Adrenal gland (tissue), 12 donors: ENCODE data around the gene UCHL1. TPM values are rescaled to one million over a fixed set of nuclear protein-coding genes. Genes with fewer than 3 reads are reported as not detected.
"Not testable (repeated sequence)": the region's sequence is repeated elsewhere in the genome, so short reads cannot be mapped to it uniquely, and the experiment has no call there.

Experiments
- DNase-seq, 7 donors: peaks; one replicate each; pipeline ENCODE4 v3.0.0-alpha.2; 2019 to 2020
- H3K27ac ChIP-seq, 5 donors: fragments of 200-600 bp; sonication (generic) in 4 of 5; 1 replicate in 3 of 5; 2 replicates in 2 of 5; pipeline versions ENCODE4 v1.5.1 to v1.8.0; 2016 to 2020; ENCODE audit warnings: mild to moderate bottlenecking in 1 of 5
- H3K27me3 ChIP-seq: fragments of 200-600 bp; 2 replicates; pipeline ENCODE4 v1.8.0; 2021
- H3K36me3 ChIP-seq, 2 donors: fragments of 200-600 bp; replicated peaks in 1 of 2; 1 replicate in 1 of 2; 2 replicates in 1 of 2; pipeline versions ENCODE4 v1.5.1 to v1.8.0; 2018 to 2022
- H3K4me1 ChIP-seq, 2 donors: fragments of 200-600 bp; replicated peaks in 1 of 2; 1 replicate in 1 of 2; 2 replicates in 1 of 2; pipeline versions ENCODE4 v1.5.1 to v1.8.0; 2018 to 2021
- H3K4me3 ChIP-seq, 4 donors: fragments of 200-600 bp; sonication (generic) in 3 of 4; one replicate each; pipeline ENCODE4 v1.5.1; 2016 to 2018
- H3K9me3 ChIP-seq, 3 donors: fragments of 200-600 bp; sonication (generic) in 1 of 3; replicated peaks in 1 of 3; 1 replicate in 2 of 3; 2 replicates in 1 of 3; pipeline versions ENCODE4 v1.5.1 to v1.8.0; 2016 to 2021
- POLR2A ChIP-seq, 2 donors: fragments of 450-650 bp; IDR thresholded peaks; one replicate each; pipeline ENCODE4 v1.6.1; 2017; ENCODE audit warnings: antibody characterized with exemption in 2 of 2, mild to moderate bottlenecking in 2 of 2, moderate library complexity in 1 of 2
- WGBS, 4 donors: extraction: QIAGEN DNeasy Blood & Tissue Kit in 2 of 4; methylation state at CpG; one replicate each; pipeline versions ENCODE4 v1.1.5 to v1.1.7; 2013 to 2017; 5-methylcytosine and 5-hydroxymethylcytosine counted together
- intact Hi-C, 2 donors: fragments of 100-400 bp; cut with DNase I; formaldehyde crosslinking; loops; one replicate each; pipeline versions ENCODE4 v1.14.1 to v1.15.0; 2022 to 2023
- polyA plus RNA-seq, 3 donors: library from polyadenylated mRNA; stranded (reverse); fragments of 200-250 nt in 2 of 3; fragments of 350-450 nt in 1 of 3; fragmentation: Illumina TruSeq in 1 of 3; extraction: RNeasy Lipid Tissue Mini Kit (QIAGEN cat#74804) in 1 of 3; gene quantifications; one replicate each; pipeline ENCODE4 v1.2.3, GENCODE V29; 2013 to 2014
- total RNA-seq, 9 donors: library from RNA; depleted of rRNA in 4 of 9; stranded (reverse); fragments of >200 nt in 4 of 9; fragments of 120-200 nt in 1 of 9; fragmentation: NEBNext Ultra II Directional in 1 of 9; extraction: Animal tissue kit (Norgen Biotek cat#: 25700) in 1 of 9; gene quantifications; one replicate each; pipeline versions ENCODE4 v1.1.0 to v1.2.4, GENCODE V29; 2013 to 2023
- TF ChIP-seq, protein P1 (sequence below), 6 experiments: fragments of 450-650 bp in 4 of 6; fragments of 200-600 bp in 2 of 6; sonication (generic) in 1 of 6; IDR thresholded peaks; 1 replicate in 5 of 6; 2 replicates in 1 of 6; pipeline versions ENCODE4 v1.5.1 to v1.8.0; 2016 to 2021; ENCODE audit warnings: antibody characterized with exemption in 6 of 6, mild to moderate bottlenecking in 2 of 6, moderate library complexity in 1 of 6
- donor health status: healthy with polysubstance abuse.
- donor health status: Bipolar disorder and iron deficiency.
- donor health status: DM: yes; HTN: yes; CAD: no.
- donor health status: DM: no; HTN: no; CAD: no.
- donor health status: DM: no; HTN: no; CAD: no.
- donor health status: DM: yes; HTN: yes; CAD: no.

Gene UCHL1
- total and polyA plus RNA-seq, 12 donors = 12.1 to 1,275 (median 84.4) TPM

DNA sequence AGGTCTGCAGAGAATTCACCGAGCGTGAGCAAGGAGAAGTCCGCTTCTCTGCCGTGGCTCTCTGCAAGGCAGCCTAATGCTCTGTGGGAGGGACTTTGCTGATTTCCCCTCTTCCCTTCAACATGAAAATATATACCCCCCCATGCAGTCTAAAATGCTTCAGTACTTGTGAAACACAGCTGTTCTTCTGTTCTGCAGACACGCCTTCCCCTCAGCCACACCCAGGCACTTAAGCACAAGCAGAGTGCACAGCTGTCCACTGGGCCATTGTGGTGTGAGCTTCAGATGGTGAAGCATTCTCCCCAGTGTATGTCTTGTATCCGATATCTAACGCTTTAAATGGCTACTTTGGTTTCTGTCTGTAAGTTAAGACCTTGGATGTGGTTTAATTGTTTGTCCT lies 11.3 kb downstream of the UCHL1 start:
- WGBS, 4 donors = 66 to 76% (median 73%) methylated on average over 7 of the region's 7 CpGs
- TF ChIP-seq, protein P1, sequence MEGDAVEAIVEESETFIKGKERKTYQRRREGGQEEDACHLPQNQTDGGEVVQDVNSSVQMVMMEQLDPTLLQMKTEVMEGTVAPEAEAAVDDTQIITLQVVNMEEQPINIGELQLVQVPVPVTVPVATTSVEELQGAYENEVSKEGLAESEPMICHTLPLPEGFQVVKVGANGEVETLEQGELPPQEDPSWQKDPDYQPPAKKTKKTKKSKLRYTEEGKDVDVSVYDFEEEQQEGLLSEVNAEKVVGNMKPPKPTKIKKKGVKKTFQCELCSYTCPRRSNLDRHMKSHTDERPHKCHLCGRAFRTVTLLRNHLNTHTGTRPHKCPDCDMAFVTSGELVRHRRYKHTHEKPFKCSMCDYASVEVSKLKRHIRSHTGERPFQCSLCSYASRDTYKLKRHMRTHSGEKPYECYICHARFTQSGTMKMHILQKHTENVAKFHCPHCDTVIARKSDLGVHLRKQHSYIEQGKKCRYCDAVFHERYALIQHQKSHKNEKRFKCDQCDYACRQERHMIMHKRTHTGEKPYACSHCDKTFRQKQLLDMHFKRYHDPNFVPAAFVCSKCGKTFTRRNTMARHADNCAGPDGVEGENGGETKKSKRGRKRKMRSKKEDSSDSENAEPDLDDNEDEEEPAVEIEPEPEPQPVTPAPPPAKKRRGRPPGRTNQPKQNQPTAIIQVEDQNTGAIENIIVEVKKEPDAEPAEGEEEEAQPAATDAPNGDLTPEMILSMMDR (IDR thresholded peaks at IDR 0.05) = no peak
- TF ChIP-seq POLR2A (IDR thresholded peaks at IDR 0.05) = no peak
- no peak overlapping the region for H3K4me3 ChIP-seq
- no peaks in the 10 kb centered on the region for H3K4me1 ChIP-seq
- H3K27ac ChIP-seq = no peak overlapping the region
- H3K36me3 ChIP-seq = no peaks in the 10 kb centered on the region
- intact Hi-C loops = no loop called here
- no peaks in the 10 kb centered on the region for H3K27me3 ChIP-seq
- no peak for DNase-seq
- H3K9me3 ChIP-seq = no peaks in the 10 kb centered on the region

DNA sequence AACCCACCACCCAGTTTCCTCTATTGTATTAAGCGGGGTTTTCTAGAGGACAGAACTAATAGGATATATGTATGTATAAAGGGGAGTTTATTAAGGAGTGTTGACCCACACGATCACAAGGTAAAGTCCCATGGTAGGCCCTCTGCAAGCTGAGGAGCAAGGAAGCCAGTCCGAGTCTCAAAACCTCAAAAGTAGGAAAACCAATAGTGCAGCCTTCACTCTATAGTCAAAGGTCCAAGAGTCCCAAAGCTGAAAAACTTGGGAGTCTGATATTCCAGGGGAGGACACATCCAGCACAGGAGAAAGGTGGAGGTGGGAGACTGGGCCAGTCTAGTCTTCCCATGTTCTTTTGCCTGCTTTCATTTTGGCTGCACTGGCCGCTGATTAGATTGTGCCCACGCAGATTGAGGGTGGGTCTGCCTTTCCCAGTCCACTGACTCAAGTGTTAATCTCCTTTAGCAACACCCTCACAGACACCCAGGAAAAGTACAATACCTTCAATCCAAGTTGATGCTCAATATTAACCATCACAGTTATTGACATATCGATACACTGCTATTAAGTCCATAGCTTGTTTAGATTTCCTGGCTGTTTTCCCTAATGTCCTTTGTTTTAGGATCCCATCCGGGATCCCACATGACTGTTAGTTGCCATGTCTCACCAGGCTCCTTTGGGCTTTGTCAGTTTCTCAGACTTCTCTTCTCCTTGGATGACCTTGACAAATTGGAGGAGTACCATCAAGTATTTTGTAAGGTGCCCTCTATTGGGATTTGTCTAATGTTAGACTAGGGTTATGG lies 12.2 kb downstream of the UCHL1 start:
- Histone ChIP-seq H3K9me3 (no peaks in the 10 kb centered on the region), H3K4me3 (no peak overlapping the region), H3K27me3 (no peaks in the 10 kb centered on the region), H3K4me1 (no peaks in the 10 kb centered on the region), H3K36me3 (no peaks in the 10 kb centered on the region), H3K27ac (no peak overlapping the region)
- 84 to 93% (median 92%) methylated on average over 7 of the region's 7 CpGs for WGBS, 4 donors
- DNase-seq = no peak
- TF ChIP-seq, protein P1 (IDR thresholded peaks at IDR 0.05) = no peak
- no peak for TF ChIP-seq POLR2A (IDR thresholded peaks at IDR 0.05)
- intact Hi-C loops = no loop called here

DNA sequence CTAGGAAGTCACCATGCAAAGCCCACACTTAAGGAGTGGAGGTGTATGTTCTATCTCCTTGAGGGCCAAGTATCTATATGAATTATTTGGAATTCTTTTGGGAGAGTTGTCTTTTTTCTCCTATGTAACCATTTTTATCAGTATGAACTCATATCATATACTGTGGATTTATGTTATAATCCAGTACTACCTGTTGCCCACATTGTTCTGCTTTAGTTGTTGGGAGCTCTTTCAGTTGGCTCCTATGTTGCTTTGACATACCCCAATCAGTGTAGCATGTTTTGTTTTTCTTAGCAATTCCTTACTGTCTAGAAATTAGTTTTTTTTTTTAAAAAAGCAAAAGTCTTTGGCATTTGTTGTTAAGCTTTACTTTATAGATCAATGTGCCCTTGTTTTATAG lies 13.0 kb downstream of the UCHL1 start:
- H3K27me3 ChIP-seq = no peaks in the 10 kb centered on the region
- DNase-seq = no peak
- H3K36me3 ChIP-seq = no peaks in the 10 kb centered on the region
- no peaks in the 10 kb centered on the region for H3K4me1 ChIP-seq
- intact Hi-C loops = no loop called here
- H3K9me3 ChIP-seq = no peaks in the 10 kb centered on the region
- H3K4me3 ChIP-seq = no peak overlapping the region
- H3K27ac ChIP-seq = no peak overlapping the region
- TF ChIP-seq, protein P1 (IDR thresholded peaks at IDR 0.05) = no peak
- no peak for TF ChIP-seq POLR2A (IDR thresholded peaks at IDR 0.05)

DNA sequence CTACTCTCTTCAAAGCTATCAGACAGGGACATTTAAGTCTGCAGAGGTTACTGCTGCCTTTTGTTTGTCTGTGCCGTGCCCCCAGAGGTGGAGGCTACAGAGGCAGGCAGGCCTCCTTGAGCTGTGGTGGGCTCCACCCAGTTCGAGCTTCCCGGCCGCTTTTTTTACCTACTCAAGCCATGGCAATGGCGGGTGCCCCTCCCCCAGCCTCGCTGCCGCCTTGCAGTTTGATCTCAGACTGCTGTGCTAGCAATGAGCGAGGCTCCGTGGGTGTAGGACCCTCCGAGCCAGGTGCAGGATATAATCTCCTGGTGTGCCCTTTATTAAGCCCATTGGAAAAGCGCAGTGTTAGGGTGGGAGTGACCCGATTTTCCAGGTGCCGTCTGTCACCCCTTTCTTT lies 19.2 kb downstream of the UCHL1 start:
- H3K36me3 ChIP-seq, H3K9me3 ChIP-seq, H3K27ac ChIP-seq, H3K27me3 ChIP-seq, DNase-seq, H3K4me3 ChIP-seq, intact Hi-C loops, H3K4me1 ChIP-seq: not testable (repeated sequence)
- WGBS, 4 donors = 94 to 100% (median 95%) methylated on average over 7 to 13 of the region's 13 CpGs

DNA sequence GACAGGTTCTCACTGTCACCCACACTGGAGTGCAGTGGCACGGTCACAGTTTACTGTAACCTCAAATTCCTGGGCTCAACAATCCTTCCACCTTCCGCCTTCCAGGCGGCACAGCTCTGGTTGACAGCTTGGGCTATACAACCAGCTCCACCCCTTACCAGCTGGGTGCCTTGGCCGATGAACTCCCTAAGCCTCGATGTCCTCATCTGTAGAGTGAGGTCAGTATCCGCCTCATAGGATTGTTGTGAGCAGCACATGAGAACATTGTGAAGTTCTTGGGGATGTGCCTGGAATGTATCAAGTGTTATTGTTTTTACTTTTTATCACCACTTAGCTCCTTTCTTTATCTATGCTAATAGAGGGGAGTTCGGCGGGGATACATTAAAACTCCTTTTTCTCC lies 23.3 kb downstream of the UCHL1 start:
- WGBS, 4 donors = 62 to 76% (median 69%) methylated on average over 8 of the region's 8 CpGs
- no peak for TF ChIP-seq POLR2A (IDR thresholded peaks at IDR 0.05)
- TF ChIP-seq, protein P1 (IDR thresholded peaks at IDR 0.05) = no peak
- DNase-seq = no peak
- no peak overlapping the region for H3K27ac ChIP-seq
- no peaks in the 10 kb centered on the region for H3K27me3 ChIP-seq
- H3K36me3 ChIP-seq = no peaks in the 10 kb centered on the region
- H3K9me3 ChIP-seq = no peaks in the 10 kb centered on the region
- H3K4me3 ChIP-seq = no peak overlapping the region
- intact Hi-C loops = loop anchor here (2.0 to 10.0 kb wide), 3 partner anchors 362 to 605 kb away; no protein-coding TSS in a partner anchor
- no peaks in the 10 kb centered on the region for H3K4me1 ChIP-seq
